Activated naive CD4-positive, alpha-beta T cell treated with anti-CD3 and anti-CD28 coated beads, Interleukin-2, amount 50 U/mL, for 24 hours (primary cell): ENCODE results near the gene CCDC172.

Experiments
- H3K27ac Mint-ChIP-seq: one replicate; pipeline ENCODE4 v1.8.0; 2021; ENCODE audit warnings: mild to moderate bottlenecking, mixed read lengths
- H3K27me3 Mint-ChIP-seq: one replicate; pipeline ENCODE4 v1.8.0; 2021; ENCODE audit warnings: mixed read lengths
- H3K36me3 Mint-ChIP-seq: one replicate; pipeline ENCODE4 v1.8.0; 2021; ENCODE audit warnings: mixed read lengths
- H3K4me1 Mint-ChIP-seq: one replicate; pipeline ENCODE4 v1.8.0; 2021; ENCODE audit warnings: mixed read lengths
- H3K4me3 Mint-ChIP-seq: one replicate; pipeline ENCODE4 v1.8.0; 2021; ENCODE audit warnings: mild to moderate bottlenecking, mixed read lengths
- H3K9me3 Mint-ChIP-seq: one replicate; pipeline ENCODE4 v1.8.0; 2021; ENCODE audit warnings: mixed read lengths

CCDC172 gene, protein sequence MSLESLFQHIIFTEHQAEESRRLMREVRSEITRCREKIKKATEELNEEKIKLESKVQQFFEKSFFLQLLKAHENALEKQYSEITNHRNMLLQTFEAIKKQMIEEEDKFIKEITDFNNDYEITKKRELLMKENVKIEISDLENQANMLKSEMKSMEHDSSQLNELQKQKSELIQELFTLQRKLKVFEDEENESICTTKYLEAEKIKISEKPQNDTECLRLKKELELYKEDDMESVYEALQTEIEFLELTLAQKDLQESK

DNA sequence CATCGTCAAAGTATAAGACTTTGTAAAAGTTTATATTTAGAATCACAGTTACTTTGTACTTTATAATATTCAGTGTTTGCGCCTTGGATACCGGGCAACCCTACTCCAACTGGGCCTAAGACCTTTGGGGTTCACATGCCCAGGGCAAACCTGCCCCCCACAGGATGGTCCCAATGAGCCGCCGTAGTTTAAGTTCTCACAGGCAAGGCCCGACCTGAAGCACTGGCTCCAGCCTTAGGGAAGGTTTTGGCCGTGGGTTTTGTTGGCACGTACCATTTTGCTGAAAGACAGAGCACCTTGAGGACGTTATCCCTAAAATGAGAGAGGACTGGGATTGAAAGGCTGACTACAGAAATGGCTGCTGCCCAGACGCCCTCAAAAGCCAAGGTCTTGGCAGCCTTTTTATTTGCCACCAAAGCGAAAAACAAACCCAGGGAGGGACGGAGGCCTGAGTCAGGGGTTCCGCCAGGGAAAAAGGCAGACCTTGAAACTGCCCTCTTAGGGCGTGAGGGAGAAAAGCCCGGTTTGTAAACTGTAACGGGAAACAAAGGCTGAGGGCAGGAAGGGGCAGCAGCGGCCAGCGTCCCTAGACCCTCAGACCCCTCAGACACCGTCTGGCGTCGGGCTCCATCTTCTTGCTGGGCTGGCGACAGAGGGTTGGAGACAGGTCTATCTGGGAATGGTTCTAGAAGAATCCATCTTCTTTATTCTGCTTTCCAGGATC is at the start of gene CCDC172:
CCDC172 (plus strand) TSS at position 222 of the 724 bp plus-strand sequence. CDS start 564 bp downstream, outside the sequence.
- H3K4me1 Mint-ChIP-seq: no peaks in the 10 kb centered on the region
- no peak within 1 kb of the TSS for H3K27ac Mint-ChIP-seq
- no peaks in the 10 kb centered on the region for H3K9me3 Mint-ChIP-seq
- H3K36me3 Mint-ChIP-seq: no peaks in the 10 kb centered on the region
- no peak within 1 kb of the TSS for H3K4me3 Mint-ChIP-seq
- peaks cover 3% of the 10 kb centered on the region for H3K27me3 Mint-ChIP-seq

DNA sequence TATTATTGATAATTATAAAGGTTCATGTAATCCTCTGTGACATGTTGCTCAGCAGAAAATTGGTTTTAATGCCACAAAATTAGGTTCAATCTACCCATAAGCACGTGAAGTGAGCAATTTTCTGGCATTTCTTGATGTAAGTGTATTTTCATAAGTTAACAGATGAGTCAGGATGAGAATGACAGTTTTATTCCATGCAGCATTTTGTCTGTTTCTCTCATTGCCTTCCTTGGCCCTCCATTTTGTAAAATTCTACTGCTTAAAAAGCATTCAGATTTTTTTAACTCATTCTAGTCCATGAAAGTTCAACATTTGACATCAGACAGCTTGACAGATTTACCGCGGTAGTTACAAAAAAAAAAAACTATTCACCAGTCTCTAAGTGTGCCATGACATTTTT is 47.3 kb upstream of the CCDC172 start:
- Mint-ChIP-seq H3K27ac (no peak overlapping the region), H3K27me3 (peaks cover 23% of the 10 kb centered on the region), H3K4me3 (no peak overlapping the region), H3K4me1 (peaks cover 4% of the 10 kb centered on the region), H3K36me3 (peaks cover 3% of the 10 kb centered on the region), H3K9me3 (peaks cover 8% of the 10 kb centered on the region)

- Mint-ChIP-seq H3K27me3 (peaks cover 18% of the 10 kb centered on the region), H3K4me3 (no peak overlapping the region), H3K4me1 (peaks cover under 1% of the 10 kb centered on the region), H3K9me3 (peaks cover 8% of the 10 kb centered on the region), H3K36me3 (no peaks in the 10 kb centered on the region), H3K27ac (no peak overlapping the region)
Measured at GRCh38 chr10:116278846-116279245, 45.4 kb upstream of the CCDC172 start.

DNA sequence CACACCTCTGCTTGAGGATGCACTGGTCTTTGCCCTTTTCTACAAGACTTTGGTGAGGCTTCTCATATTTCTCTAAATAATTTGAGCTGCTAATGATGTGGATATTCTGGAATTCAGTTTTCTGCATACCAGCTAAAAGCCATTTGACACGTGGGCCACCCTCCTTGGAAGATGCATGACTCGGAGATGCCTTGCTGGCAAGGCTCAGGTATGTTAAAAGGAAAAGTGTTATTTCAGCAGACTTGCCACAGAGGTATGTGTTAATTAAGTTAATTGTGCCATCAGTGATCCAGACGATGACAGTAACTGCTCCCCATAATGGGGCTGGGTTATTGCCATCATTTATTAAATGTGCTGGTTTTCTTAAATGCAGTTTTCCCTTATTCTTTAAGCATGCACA is 42.5 kb upstream of the CCDC172 start:
- Mint-ChIP-seq H3K9me3 (peaks cover 8% of the 10 kb centered on the region), H3K4me1 (no peaks in the 10 kb centered on the region), H3K4me3 (no peak overlapping the region)

DNA sequence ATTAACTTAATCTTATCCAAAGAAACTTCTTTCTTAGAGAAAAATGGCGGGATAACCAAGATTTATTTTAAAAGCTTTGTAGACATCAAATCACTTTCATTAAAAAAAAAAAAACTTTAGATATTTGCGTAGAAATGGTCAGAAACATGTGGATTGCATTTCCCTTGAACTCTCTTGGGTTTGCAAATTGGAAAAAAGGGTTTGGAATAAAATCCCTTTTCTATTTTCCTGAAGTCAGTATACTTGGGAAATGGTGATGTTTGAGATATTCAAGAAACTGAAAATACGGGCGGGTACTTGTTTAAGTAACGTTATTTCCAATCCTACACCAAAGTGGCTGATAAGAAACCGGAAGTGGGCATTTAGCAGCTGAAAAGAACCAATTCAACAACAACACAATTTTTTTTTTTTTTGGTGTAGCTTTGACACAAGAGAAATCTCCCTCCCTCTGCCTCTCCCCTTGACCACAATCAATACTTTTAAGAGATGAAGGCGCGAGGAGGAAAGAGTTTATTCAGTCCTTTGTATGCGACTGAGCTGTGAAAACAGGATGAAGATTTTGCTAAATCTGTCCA is 37.5 kb upstream of the CCDC172 start:
- Mint-ChIP-seq H3K4me1 (no peaks in the 10 kb centered on the region), H3K36me3 (no peaks in the 10 kb centered on the region), H3K4me3 (no peak overlapping the region), H3K9me3 (no peaks in the 10 kb centered on the region), H3K27me3 (peaks cover 2% of the 10 kb centered on the region), H3K27ac (no peak overlapping the region)

More for the DNA sequence above, 42.5 kb upstream of the CCDC172 start:
- Mint-ChIP-seq H3K36me3 (no peaks in the 10 kb centered on the region), H3K27me3 (peaks cover 10% of the 10 kb centered on the region), H3K27ac (no peak overlapping the region)

- Mint-ChIP-seq H3K27me3 (peaks cover 2% of the 10 kb centered on the region), H3K27ac (no peak overlapping the region), H3K9me3 (no peaks in the 10 kb centered on the region), H3K36me3 (no peaks in the 10 kb centered on the region), H3K4me1 (no peaks in the 10 kb centered on the region), H3K4me3 (no peak overlapping the region)
Measured at GRCh38 chr10:116287906-116288501, 36.2 kb upstream of the CCDC172 start.

DNA sequence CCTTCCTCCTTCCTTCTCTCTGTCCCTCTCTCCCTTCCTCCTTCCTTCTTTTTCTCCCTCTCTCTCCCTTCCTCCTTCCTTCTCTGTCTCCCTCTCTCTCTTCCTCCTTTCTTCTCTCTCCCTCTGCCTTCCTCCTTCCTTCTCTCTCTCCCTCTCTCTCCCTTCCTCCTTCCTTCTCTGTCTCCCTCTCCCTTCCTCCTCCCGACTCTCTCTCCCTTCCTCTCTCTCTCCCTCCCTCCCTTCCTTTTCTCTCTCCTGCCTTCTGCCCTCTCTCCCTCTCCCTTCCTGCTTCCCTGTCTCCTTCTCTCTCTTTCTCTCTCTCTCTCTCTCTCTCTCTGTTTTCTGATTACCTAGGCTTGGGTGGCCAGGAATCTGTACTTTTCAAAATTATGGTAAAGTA is 34.6 kb upstream of the CCDC172 start:
- H3K4me1 Mint-ChIP-seq: no peaks in the 10 kb centered on the region
- no peaks in the 10 kb centered on the region for H3K36me3 Mint-ChIP-seq
- peaks cover 2% of the 10 kb centered on the region for H3K27me3 Mint-ChIP-seq
- H3K4me3 Mint-ChIP-seq: no peak overlapping the region
- no peaks in the 10 kb centered on the region for H3K9me3 Mint-ChIP-seq
- no peak overlapping the region for H3K27ac Mint-ChIP-seq

GRCh38 chr10:116292493-116292892 is 31.8 kb upstream of the CCDC172 start:
- Mint-ChIP-seq H3K36me3 (no peaks in the 10 kb centered on the region), H3K27ac (no peak overlapping the region), H3K4me3 (no peak overlapping the region), H3K4me1 (no peaks in the 10 kb centered on the region), H3K27me3 (peaks cover 7% of the 10 kb centered on the region), H3K9me3 (no peaks in the 10 kb centered on the region)

- no peaks in the 10 kb centered on the region for H3K9me3 Mint-ChIP-seq
- H3K4me3 Mint-ChIP-seq: no peak overlapping the region
- H3K27ac Mint-ChIP-seq: no peak overlapping the region
Measured at GRCh38 chr10:116296291-116296721, 27.9 kb upstream of the CCDC172 start.

GRCh38 chr10:116298586-116298985 is 25.7 kb upstream of the CCDC172 start:
- no peaks in the 10 kb centered on the region for H3K4me1 Mint-ChIP-seq
- H3K4me3 Mint-ChIP-seq: no peak overlapping the region
- H3K36me3 Mint-ChIP-seq: no peaks in the 10 kb centered on the region
- no peak overlapping the region for H3K27ac Mint-ChIP-seq
- no peaks in the 10 kb centered on the region for H3K9me3 Mint-ChIP-seq
- H3K27me3 Mint-ChIP-seq: peaks cover 7% of the 10 kb centered on the region

More at GRCh38 chr10:116296291-116296721, 27.9 kb upstream of the CCDC172 start:
- H3K27me3 Mint-ChIP-seq: peaks cover 7% of the 10 kb centered on the region
- no peaks in the 10 kb centered on the region for H3K36me3 Mint-ChIP-seq
- no peaks in the 10 kb centered on the region for H3K4me1 Mint-ChIP-seq

DNA sequence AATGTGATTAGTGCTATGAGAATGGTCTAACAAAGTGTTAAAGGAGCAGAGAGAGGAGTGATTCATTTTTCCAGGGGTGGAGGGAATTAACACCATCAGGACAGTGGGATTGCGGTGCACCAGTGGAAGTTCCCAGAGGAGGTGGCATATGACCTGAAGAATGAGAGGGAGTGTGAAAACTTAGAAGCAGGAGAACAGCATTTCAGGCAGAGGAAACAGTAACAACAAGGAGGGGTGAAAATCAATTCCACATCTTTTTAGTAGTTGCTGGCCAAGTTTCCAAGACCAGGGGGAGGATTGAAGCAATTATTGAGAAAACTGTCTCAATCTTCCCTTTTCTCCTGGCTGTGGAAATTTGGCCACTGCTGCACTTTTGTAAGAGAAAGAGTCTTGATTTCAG is 23.7 kb upstream of the CCDC172 start:
- Mint-ChIP-seq H3K27ac (no peak overlapping the region), H3K36me3 (no peaks in the 10 kb centered on the region), H3K4me3 (no peak overlapping the region), H3K4me1 (no peaks in the 10 kb centered on the region), H3K27me3 (peaks cover 7% of the 10 kb centered on the region), H3K9me3 (no peaks in the 10 kb centered on the region)

DNA sequence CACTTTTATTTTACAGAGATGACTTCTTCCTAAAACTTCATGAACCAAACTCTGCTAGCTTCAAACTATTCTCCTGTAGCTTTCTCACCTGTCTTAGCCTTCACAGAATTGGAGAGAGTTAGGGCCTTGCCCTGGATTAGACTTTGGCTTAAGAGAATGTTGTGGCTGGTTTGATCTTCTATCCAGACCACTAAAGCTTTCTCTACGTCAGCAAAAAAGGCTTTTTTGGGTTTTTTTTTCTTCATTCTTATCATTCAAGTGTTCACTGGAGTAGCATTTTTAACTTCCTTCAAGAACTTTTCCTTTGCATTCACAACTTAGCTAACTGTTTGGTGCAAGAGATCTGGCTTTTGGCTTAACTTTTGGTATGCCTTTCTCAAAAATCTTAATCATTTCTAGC is 19.3 kb upstream of the CCDC172 start:
- H3K4me1 Mint-ChIP-seq: no peaks in the 10 kb centered on the region
- peaks cover 2% of the 10 kb centered on the region for H3K27me3 Mint-ChIP-seq
- no peaks in the 10 kb centered on the region for H3K36me3 Mint-ChIP-seq
- no peak overlapping the region for H3K27ac Mint-ChIP-seq
- H3K4me3 Mint-ChIP-seq: no peak overlapping the region
- no peaks in the 10 kb centered on the region for H3K9me3 Mint-ChIP-seq

GRCh38 chr10:116306847-116307246 is 17.4 kb upstream of the CCDC172 start:
- Mint-ChIP-seq H3K4me1 (no peaks in the 10 kb centered on the region), H3K9me3 (no peaks in the 10 kb centered on the region), H3K4me3 (no peak overlapping the region), H3K36me3 (no peaks in the 10 kb centered on the region), H3K27me3 (peaks cover 2% of the 10 kb centered on the region), H3K27ac (no peak overlapping the region)

GRCh38 chr10:116307455-116307854 is 16.8 kb upstream of the CCDC172 start:
- peaks cover 2% of the 10 kb centered on the region for H3K27me3 Mint-ChIP-seq
- no peak overlapping the region for H3K27ac Mint-ChIP-seq
- no peaks in the 10 kb centered on the region for H3K4me1 Mint-ChIP-seq
- no peaks in the 10 kb centered on the region for H3K9me3 Mint-ChIP-seq
- H3K4me3 Mint-ChIP-seq: no peak overlapping the region
- H3K36me3 Mint-ChIP-seq: no peaks in the 10 kb centered on the region

- H3K36me3 Mint-ChIP-seq: no peaks in the 10 kb centered on the region
- no peak overlapping the region for H3K4me3 Mint-ChIP-seq
- H3K9me3 Mint-ChIP-seq: peaks cover 7% of the 10 kb centered on the region
- no peak overlapping the region for H3K27ac Mint-ChIP-seq
- peaks cover 2% of the 10 kb centered on the region for H3K27me3 Mint-ChIP-seq
- H3K4me1 Mint-ChIP-seq: no peaks in the 10 kb centered on the region
Measured at GRCh38 chr10:116311016-116311415, 13.2 kb upstream of the CCDC172 start.
